SU-DHL-6 (cell line): ENCODE results near the gene TFEB.

ENCODE experiments used
- EZH2phosphoT487 ChIP-seq: fragments of 200-600 bp; sonication (generic), shearing (Covaris generic); conservative IDR thresholded peaks from 2 replicates; pipeline ENCODE4 v1.6.1; 2018; ENCODE audit warnings: mild to moderate bottlenecking, antibody characterized with exemption, low read length, moderate library complexity, mixed read lengths
- TF ChIP-seq, protein P1 (sequence below): fragments of 200-600 bp; sonication (generic); IDR thresholded peaks from one replicate; pipeline ENCODE4 v1.5.1; 2017; ENCODE audit warnings: antibody characterized with exemption, mild to moderate bottlenecking, low read length, moderate library complexity; ENCODE audit not compliant: insufficient read depth, poor library complexity, severe bottlenecking

DNA sequence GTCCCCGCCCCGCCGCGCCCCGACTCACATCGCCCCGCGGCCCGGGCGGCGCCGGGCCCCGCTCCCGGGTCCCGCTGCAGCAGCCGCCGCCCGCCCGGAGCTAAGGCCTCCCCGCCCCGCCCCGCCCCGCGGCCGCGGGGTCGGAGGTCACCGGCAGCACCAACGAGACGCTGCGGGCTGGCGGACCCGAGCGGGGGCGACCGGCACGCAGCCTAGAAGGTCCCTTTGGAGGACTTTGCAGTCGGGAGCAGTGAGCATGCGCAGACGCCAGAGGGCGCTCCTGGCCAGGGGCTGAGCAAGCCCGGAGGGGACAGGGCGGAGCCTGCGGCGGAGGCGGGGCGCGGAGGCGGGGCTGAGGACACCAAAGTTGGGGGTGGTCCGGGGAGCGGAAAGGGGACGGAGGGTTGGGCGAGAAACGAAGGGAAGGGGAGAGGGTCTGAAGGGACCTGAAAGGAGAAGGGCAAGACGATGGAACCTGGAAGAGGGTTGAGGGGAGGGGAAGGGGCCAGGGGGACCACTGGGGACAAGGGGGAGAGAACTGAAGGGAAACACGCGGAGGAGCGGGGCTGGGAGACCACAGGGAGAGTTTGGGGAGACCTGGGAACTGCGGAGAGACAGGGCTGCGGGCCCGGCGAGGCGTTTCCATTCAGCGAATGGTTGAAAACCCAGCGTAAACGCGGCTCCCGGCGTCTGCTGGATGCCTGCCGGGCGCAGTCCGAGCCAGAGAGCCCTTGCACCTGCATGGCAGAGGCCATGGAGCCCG lies 44.6 kb upstream of the TFEB start, which contains the start of gene FRS3:
- TF ChIP-seq, protein P1, sequence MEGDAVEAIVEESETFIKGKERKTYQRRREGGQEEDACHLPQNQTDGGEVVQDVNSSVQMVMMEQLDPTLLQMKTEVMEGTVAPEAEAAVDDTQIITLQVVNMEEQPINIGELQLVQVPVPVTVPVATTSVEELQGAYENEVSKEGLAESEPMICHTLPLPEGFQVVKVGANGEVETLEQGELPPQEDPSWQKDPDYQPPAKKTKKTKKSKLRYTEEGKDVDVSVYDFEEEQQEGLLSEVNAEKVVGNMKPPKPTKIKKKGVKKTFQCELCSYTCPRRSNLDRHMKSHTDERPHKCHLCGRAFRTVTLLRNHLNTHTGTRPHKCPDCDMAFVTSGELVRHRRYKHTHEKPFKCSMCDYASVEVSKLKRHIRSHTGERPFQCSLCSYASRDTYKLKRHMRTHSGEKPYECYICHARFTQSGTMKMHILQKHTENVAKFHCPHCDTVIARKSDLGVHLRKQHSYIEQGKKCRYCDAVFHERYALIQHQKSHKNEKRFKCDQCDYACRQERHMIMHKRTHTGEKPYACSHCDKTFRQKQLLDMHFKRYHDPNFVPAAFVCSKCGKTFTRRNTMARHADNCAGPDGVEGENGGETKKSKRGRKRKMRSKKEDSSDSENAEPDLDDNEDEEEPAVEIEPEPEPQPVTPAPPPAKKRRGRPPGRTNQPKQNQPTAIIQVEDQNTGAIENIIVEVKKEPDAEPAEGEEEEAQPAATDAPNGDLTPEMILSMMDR, result peak; percentile 100
- no peak for TF ChIP-seq EZH2phosphoT487
